Measurements from ENCODE around the gene YWHAG.

DNA sequence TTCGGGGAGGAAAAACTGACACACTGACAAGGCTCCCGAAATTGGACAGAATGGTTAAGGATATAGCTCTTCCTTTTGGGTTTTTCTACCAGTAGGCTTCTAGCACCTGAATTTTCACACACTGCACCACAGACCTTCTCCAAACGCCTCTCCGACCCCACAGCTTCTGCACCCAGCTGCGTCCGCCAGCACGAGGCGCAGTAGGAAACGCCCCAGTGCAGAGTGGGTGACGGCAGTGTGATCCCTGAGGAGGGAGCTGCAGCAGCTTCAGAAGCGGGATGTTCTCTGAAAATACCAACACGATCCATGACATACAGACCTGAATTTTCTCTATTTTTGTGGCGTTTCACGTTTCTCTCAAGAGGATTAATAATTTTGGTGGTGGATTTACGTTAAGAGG, 30.4 kb downstream of the YWHAG start:
- no peak for TF ChIP-seq OSR1 (CRISPR knock-in tag; IDR thresholded peaks at IDR 0.05)
- TF ChIP-seq BACH2 (CRISPR knock-in tag; IDR thresholded peaks at IDR 0.05; ENCODE audit: borderline replicate concordance) = no peak
- TF ChIP-seq ZFP30 (CRISPR knock-in tag; IDR thresholded peaks at IDR 0.05) = no peak
- TF ChIP-seq CSDC2 (CRISPR knock-in tag; IDR thresholded peaks at IDR 0.05) = no peak
- no peak for TF ChIP-seq ZFP3 (CRISPR knock-in tag; IDR thresholded peaks at IDR 0.05)
- no peak for TF ChIP-seq ZC3H10 (CRISPR knock-in tag; IDR thresholded peaks at IDR 0.05)

Data from SK-N-SH treated with all-trans-retinoic acid at 6 μM for 48 hours (cell line).